Measurements from ENCODE around the gene CRACR2B. TPM values are rescaled to one million over a fixed set of nuclear protein-coding genes. Genes with fewer than 3 reads are reported as not detected.

Gene CRACR2B
- total and polyA plus RNA-seq, 11 donors: 8.8 to 43.5 (median 17.7) TPM

DNA sequence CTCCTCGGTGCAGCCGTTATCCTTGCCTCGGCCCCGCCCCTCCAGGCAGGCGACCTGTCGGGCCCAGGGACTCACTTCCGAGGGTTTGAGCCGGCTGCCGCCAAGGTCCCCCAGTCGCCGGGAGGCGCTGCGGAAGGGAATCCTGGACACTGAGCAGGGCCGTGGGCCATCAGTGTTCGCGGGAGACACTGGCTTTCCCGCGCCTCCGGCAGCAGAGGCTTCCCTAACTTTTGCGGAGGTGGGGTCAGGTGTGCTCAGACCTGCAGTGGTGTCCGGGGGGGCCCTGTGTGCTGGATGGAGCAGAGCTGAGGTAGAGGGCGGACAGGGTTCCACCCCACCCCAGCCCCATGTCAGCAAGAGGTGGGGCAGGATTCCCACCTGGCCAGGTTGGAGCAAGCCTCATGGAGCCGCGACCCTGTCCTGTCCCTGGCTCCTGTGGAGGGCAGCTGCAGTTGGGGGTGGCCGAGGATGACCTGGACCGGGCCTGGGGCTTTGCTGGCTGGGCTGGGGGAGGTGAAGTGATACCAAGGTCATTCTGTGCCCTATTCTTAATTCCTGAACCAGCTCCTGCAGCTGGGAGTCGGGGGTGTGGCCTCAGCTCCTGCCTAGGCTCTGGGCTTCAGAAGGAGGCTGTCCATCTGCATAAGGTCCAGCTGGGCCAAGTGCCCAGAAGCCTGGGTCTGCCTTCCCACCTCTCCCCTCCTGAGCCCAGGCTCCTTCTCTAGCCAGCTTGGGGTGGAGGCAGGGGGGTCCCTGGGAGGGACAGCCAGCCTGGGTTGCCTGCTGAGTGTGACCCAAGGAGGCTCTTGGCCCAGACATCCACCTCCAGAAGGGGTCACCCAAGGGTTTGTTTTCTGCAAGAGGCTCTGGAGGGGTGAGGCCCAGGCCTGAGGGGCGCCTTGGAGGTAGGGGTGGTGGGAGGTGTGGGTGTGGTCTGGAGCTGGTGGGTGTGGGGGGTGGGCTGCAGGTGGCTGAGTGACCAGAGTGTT lies 23.4 kb downstream of the CRACR2B start:
- WGBS, 4 donors: 75 to 81% (median 76%) methylated on average over 11 to 28 of the region's 28 CpGs
- H3K4me1 ChIP-seq: peaks cover 0 to 70% (median 23%) of the 10 kb centered on the region in 12 donors
- peaks cover 0 to 8% (median 0%) of the 10 kb centered on the region in 9 donors for H3K36me3 ChIP-seq
- no peak for ATAC-seq
- DNase-seq: no peak
- H3K9me3 ChIP-seq: no peaks in the 10 kb centered on the region
- H3K27me3 ChIP-seq: peaks cover 0 to 14% (median 0%) of the 10 kb centered on the region in 9 donors
- no peak overlapping the region for H3K27ac ChIP-seq
- no peak for TF ChIP-seq POLR2A (IDR thresholded peaks at IDR 0.05)
- TF ChIP-seq, protein P1, sequence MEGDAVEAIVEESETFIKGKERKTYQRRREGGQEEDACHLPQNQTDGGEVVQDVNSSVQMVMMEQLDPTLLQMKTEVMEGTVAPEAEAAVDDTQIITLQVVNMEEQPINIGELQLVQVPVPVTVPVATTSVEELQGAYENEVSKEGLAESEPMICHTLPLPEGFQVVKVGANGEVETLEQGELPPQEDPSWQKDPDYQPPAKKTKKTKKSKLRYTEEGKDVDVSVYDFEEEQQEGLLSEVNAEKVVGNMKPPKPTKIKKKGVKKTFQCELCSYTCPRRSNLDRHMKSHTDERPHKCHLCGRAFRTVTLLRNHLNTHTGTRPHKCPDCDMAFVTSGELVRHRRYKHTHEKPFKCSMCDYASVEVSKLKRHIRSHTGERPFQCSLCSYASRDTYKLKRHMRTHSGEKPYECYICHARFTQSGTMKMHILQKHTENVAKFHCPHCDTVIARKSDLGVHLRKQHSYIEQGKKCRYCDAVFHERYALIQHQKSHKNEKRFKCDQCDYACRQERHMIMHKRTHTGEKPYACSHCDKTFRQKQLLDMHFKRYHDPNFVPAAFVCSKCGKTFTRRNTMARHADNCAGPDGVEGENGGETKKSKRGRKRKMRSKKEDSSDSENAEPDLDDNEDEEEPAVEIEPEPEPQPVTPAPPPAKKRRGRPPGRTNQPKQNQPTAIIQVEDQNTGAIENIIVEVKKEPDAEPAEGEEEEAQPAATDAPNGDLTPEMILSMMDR (IDR thresholded peaks at IDR 0.05): no peak
- H3K4me3 ChIP-seq: no peak overlapping the region
- intact Hi-C loops (cut with DNase I): loop anchor here in 1 of 10 donors (10.0 kb wide), 1 partner anchor 54 kb away; no protein-coding TSS in a partner anchor

DNA sequence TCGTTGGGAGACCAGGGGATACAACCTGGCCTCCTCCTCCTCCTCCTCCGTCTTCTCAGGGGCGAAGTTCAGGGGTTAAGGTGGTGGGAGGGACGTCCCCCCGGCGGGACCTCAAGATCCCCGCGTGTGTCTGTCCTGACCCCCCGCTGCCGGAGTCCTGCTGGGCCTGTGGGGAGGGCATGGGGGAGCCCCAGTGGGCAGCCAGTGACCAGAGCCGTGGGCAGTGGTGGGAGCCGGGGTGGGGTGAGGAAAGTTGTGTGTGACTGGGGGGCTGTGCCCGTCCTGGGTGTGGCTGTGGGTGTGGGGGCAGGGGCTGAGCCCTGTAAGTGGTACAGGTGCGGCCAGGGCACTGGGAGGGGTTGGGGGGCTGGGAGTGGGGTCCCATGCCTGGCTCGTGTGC lies 25.0 kb downstream of the CRACR2B start:
- peaks cover 0 to 72% (median 24%) of the 10 kb centered on the region in 12 donors for H3K4me1 ChIP-seq
- 75 to 87% (median 84%) methylated on average over 11 to 15 of the region's 15 CpGs for WGBS, 4 donors
- intact Hi-C loops (cut with DNase I): loop anchor here in 1 of 10 donors (10.0 kb wide), 1 partner anchor 52 kb away; no protein-coding TSS in a partner anchor
- H3K27ac ChIP-seq: no peak overlapping the region
- peaks cover 0 to 10% (median 0%) of the 10 kb centered on the region in 9 donors for H3K36me3 ChIP-seq
- H3K9me3 ChIP-seq: no peaks in the 10 kb centered on the region
- DNase-seq (no peak), ATAC-seq (no peak)
- TF ChIP-seq, protein P1 (IDR thresholded peaks at IDR 0.05): no peak
- TF ChIP-seq POLR2A (IDR thresholded peaks at IDR 0.05): no peak
- no peak overlapping the region for H3K4me3 ChIP-seq
- H3K27me3 ChIP-seq: peaks cover 0 to 14% (median 0%) of the 10 kb centered on the region in 9 donors

DNA sequence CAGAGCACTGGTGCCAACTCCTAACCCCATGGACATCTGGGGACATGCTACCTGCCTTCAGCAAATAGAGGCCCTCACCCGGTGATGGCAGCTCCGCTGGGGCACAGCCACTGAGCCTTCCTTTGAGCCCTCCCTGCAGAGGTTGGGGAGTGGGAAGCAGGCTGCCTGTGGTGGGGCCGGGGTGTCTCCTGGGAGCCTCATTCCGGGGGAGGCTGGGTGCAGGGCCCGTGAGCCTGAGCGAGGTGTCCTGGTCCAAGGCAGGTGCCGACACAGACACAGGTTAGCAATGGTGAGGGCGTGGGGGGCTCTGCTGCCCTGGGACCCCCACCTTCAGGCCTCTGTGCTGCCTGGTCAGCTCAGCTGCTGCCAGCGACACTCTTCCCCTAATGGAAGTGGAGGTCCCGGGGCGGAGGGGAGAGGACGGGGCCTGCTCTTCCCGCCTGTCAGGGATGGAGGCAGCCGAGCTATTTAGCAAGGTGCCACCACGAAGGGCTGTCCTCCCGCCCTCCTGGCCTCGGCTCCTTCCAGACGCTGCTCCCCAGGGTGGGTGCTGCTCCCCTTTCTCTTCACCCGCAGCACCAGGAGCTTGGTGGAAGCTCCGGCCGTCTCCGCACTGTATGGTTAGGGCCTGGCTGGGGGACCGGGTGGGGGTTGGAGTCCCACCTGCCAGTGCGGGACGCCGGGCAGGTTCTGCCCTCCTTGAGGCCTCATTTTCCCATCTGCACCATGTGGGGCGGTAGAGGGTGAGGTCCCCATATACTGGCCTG lies 26.1 kb downstream of the CRACR2B start:
- intact Hi-C loops (cut with DNase I): loop anchor here in 1 of 10 donors (10.0 kb wide), 1 partner anchor 51 kb away; no protein-coding TSS in a partner anchor
- DNase-seq: no peak
- peaks cover 0 to 66% (median 14%) of the 10 kb centered on the region in 12 donors for H3K4me1 ChIP-seq

More for the DNA sequence above, 26.1 kb downstream of the CRACR2B start:
- H3K36me3 ChIP-seq: peaks cover 0 to 10% (median 0%) of the 10 kb centered on the region in 9 donors
- no peak overlapping the region for H3K4me3 ChIP-seq
- H3K27ac ChIP-seq: no peak overlapping the region
- 92 to 96% (median 94%) methylated on average over 15 to 27 of the region's 27 CpGs for WGBS, 4 donors
- H3K27me3 ChIP-seq: peaks cover 0 to 5% (median 0%) of the 10 kb centered on the region in 9 donors
- no peaks in the 10 kb centered on the region for H3K9me3 ChIP-seq
- TF ChIP-seq, protein P1 (IDR thresholded peaks at IDR 0.05): no peak
- TF ChIP-seq POLR2A (IDR thresholded peaks at IDR 0.05): no peak
- no peak for ATAC-seq

All from heart left ventricle (tissue), 16 donors.